ENCODE results near the gene SIVA1.

Gene SIVA1

DNA sequence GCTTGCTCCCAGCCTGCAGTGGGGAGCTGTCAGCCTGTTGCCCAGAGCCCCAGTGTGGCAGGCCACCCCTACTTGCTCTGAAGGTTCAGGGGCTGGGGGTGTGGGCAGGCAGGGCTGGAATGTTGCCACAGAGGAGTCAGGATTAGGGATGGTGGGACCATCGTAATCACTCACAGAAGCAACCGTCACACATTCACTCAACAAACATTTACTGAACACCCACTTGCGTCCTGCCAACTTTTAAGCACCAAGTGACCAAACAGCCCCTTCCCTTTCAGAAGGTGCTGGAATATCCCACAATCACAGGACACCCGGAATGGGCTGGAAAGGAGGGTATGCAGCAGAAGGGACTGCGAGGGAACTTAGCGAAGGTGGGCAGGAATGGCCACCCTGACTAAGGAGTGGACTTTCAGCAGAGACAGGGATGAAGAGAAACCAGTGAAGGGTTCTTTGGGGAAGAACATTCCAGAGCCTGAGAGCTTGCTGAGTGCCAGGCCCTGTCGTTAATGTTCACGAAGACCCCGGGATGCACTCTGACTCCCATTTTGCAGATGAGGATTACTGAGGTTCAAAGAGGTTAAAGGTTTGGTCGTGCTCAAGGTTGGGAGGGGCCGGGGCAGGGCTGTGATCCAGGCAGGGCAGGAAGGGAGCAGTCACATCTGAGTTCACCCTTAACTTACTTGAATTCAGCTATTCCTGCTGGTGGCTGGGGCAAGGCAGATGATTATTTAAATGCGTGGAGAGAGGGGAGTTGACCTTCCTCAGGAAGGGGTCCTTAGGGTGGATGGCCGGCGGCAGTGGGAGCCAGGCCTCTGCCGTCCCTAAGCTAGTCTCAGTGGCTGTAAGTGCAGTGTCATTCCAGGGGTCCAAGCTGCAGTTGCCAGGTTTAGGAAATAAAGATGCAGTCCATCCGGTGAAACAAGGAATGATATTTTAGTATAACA lies 45.6 kb downstream of the SIVA1 start:
- DNase-seq: no peak

- DNase-seq: peak; percentile 84
Measured at GRCh38 chr14:104799244-104800014, 46.5 kb downstream of the SIVA1 start.

GRCh38 chr14:104800015-104800770 lies 47.2 kb downstream of the SIVA1 start:
- DNase-seq: peak; percentile 90

GRCh38 chr14:104800771-104801519 lies 48.0 kb downstream of the SIVA1 start, which contains the start of gene ZBTB42:
ZBTB42 (plus strand) TSS chr14:104801101; CDS start chr14:104801198, 97 bp downstream.
- peak; percentile 72 for DNase-seq

GRCh38 chr14:104801520-104802393 lies 48.8 kb downstream of the SIVA1 start:
- DNase-seq: peak; percentile 23

- peak; percentile 30 for DNase-seq
Measured at GRCh38 chr14:104802394-104803184, 49.6 kb downstream of the SIVA1 start.

GRCh38 chr14:104803280-104803911 lies 50.4 kb downstream of the SIVA1 start:
- DNase-seq: no peak

GRCh38 chr14:104803912-104804410 lies 51.0 kb downstream of the SIVA1 start:
- DNase-seq: peak; percentile 27

DNA sequence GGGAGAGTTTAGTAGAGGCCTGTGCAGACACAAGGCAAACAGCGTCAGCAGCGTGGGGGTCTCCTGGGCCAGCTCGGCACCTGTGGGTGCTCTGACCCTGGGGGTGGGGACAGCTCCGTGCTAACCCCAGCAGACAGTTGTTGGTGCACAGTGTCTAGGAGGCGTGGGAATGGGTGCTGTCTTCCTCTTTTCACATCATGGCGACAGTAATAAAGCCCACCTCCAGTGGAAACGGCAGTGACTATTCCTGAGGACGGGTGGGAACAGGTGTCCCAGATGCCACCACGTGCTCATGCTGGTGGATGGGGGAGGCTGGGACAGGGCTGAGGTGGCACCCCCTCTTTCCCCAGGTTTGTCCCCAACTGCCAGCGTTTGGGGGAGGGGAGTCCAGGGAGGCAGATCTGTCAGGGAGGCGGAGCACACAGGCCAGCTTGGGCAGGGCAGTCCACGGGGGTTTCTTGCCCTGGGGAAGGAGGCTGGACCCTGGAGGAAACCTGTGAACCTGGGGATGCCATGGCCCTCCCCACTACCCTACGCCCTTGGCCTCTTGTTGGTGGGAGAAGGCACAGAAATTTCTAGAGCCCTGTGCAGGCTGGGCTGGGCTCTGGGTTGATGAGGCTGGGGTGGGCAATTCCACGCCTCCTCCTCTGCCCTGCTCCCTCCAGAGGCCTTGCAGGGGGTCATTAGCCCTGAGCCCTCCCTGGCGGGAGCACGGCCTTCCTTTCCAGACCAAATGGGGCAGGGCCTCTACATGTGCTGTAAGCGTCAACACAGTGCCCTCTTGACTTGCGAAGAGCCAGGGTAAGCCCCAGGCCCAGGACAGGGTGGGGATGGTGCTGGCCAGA lies 51.8 kb downstream of the SIVA1 start:
- peak; percentile 16 for DNase-seq

- peak; percentile 44 for DNase-seq
Measured at GRCh38 chr14:104805326-104805678, 52.4 kb downstream of the SIVA1 start.

- DNase-seq: peak; percentile 15
Measured at GRCh38 chr14:104805941-104806624, 53.1 kb downstream of the SIVA1 start.

GRCh38 chr14:104806625-104807465 lies 53.9 kb downstream of the SIVA1 start:
- no peak for DNase-seq

GRCh38 chr14:104808456-104808855 lies 55.5 kb downstream of the SIVA1 start:
- no peak for DNase-seq

Measured in right hindlimb (tissue), 1 donor.